Measurements from ENCODE around the gene PARK7. TPM values are rescaled to one million over a fixed set of nuclear protein-coding genes. Genes with fewer than 3 reads are reported as not detected.
A peak's percentile ranks its signal among the peaks of the same experiment; 100 is the strongest.

Gene PARK7
- total RNA-seq, 1 donor from 2014 or later = 187 TPM

- intact Hi-C loops (cut with DNase I) = no loop called here
- Histone ChIP-seq H3K4me3 (no peak overlapping the region), H3K27ac (peak overlapping the region; percentile 59)
Measured at GRCh38 chr1:8016210-8016894, 54.8 kb downstream of the PARK7 start.

GRCh38 chr1:8016895-8017241, 55.4 kb downstream of the PARK7 start:
- no peak overlapping the region for H3K4me3 ChIP-seq
- H3K27ac ChIP-seq = peak overlapping the region; percentile 59
- DNase-seq (no peak), ATAC-seq (no peak)
- intact Hi-C loops (cut with DNase I) = no loop called here
- H3K36me3 ChIP-seq = peaks cover 31% of the 10 kb centered on the region
- H3K9me3 ChIP-seq = no peaks in the 10 kb centered on the region
- TF ChIP-seq CTCF (IDR thresholded peaks at IDR 0.05) = no peak
- no peaks in the 10 kb centered on the region for H3K27me3 ChIP-seq (ENCODE audit: low read depth)
- peaks cover 82% of the 10 kb centered on the region for H3K4me1 ChIP-seq

More at GRCh38 chr1:8016210-8016894, 54.8 kb downstream of the PARK7 start:
- H3K36me3 ChIP-seq = peaks cover 36% of the 10 kb centered on the region
- DNase-seq = no peak
- peaks cover 78% of the 10 kb centered on the region for H3K4me1 ChIP-seq
- no peaks in the 10 kb centered on the region for H3K9me3 ChIP-seq
- no peaks in the 10 kb centered on the region for H3K27me3 ChIP-seq (ENCODE audit: low read depth)
- no peak for TF ChIP-seq CTCF (IDR thresholded peaks at IDR 0.05)
- ATAC-seq = no peak

GRCh38 chr1:8017495-8018197, 56.1 kb downstream of the PARK7 start:
- no peaks in the 10 kb centered on the region for H3K9me3 ChIP-seq
- no peaks in the 10 kb centered on the region for H3K27me3 ChIP-seq (ENCODE audit: low read depth)
- no peak for TF ChIP-seq CTCF (IDR thresholded peaks at IDR 0.05)
- ATAC-seq (no peak), DNase-seq (no peak)
- H3K4me3 ChIP-seq = no peak overlapping the region
- H3K27ac ChIP-seq = peak overlapping the region; percentile 9
- peaks cover 23% of the 10 kb centered on the region for H3K36me3 ChIP-seq
- H3K4me1 ChIP-seq = peaks cover 75% of the 10 kb centered on the region
- intact Hi-C loops (cut with DNase I) = no loop called here

GRCh38 chr1:8018492-8019228, 57.1 kb downstream of the PARK7 start:
- Histone ChIP-seq H3K36me3 (peaks cover 13% of the 10 kb centered on the region), H3K4me3 (no peak overlapping the region), H3K4me1 (peaks cover 76% of the 10 kb centered on the region), H3K9me3 (no peaks in the 10 kb centered on the region), H3K27ac (no peak overlapping the region), H3K27me3 (ENCODE audit: low read depth) (no peaks in the 10 kb centered on the region)
- intact Hi-C loops (cut with DNase I) = no loop called here
- DNase-seq (no peak), ATAC-seq (no peak)
- TF ChIP-seq CTCF (IDR thresholded peaks at IDR 0.05) = no peak

- intact Hi-C loops (cut with DNase I) = no loop called here
Measured at GRCh38 chr1:8019229-8019620, 57.7 kb downstream of the PARK7 start.

More at GRCh38 chr1:8019229-8019620, 57.7 kb downstream of the PARK7 start:
- ATAC-seq (no peak), DNase-seq (no peak)
- no peak overlapping the region for H3K27ac ChIP-seq
- H3K27me3 ChIP-seq (ENCODE audit: low read depth) = no peaks in the 10 kb centered on the region
- H3K4me3 ChIP-seq = no peak overlapping the region
- peaks cover 7% of the 10 kb centered on the region for H3K36me3 ChIP-seq
- no peak for TF ChIP-seq CTCF (IDR thresholded peaks at IDR 0.05)
- H3K9me3 ChIP-seq = no peaks in the 10 kb centered on the region
- H3K4me1 ChIP-seq = peaks cover 77% of the 10 kb centered on the region

Data from lower lobe of right lung (tissue), 2 donors.